ENCODE measurements around the gene BLM. TPM values are rescaled to one million over a fixed set of nuclear protein-coding genes. Genes with fewer than 3 reads are reported as not detected.
"Not testable (repeated sequence)": the region's sequence is repeated elsewhere in the genome, so short reads cannot be mapped to it uniquely, and the experiment has no call there.

The BLM gene
- total RNA-seq, 2 donors from 2014 or later = 7.8 to 8.8 TPM

- no peaks in the 10 kb centered on the region for H3K9me3 ChIP-seq (ENCODE audit: control insufficient read depth, low read length, poor library complexity, severe bottlenecking)
- Mint-ChIP-seq H3K4me1 (peaks cover 29% of the 10 kb centered on the region), H3K27me3 (no peaks in the 10 kb centered on the region), H3K4me3 (peak overlapping the region; percentile 36), H3K27ac (no peak overlapping the region), H3K36me3 (ENCODE audit: low read depth) (no peaks in the 10 kb centered on the region)
- ATAC-seq (no peak), DNase-seq (no peak)
Observed at GRCh38 chr15:90720131-90720530, 3.0 kb downstream of the BLM start.

GRCh38 chr15:90729261-90729660, 12.1 kb downstream of the BLM start:
- no peaks in the 10 kb centered on the region for H3K36me3 Mint-ChIP-seq (ENCODE audit: low read depth)
- H3K4me1 Mint-ChIP-seq = peaks cover 10% of the 10 kb centered on the region
- no peak for DNase-seq
- no peaks in the 10 kb centered on the region for H3K27me3 Mint-ChIP-seq
- no peaks in the 10 kb centered on the region for H3K9me3 ChIP-seq (ENCODE audit: control insufficient read depth, low read length, poor library complexity, severe bottlenecking)
- no peak overlapping the region for H3K27ac Mint-ChIP-seq
- ATAC-seq = no peak
- H3K4me3 Mint-ChIP-seq = no peak overlapping the region

GRCh38 chr15:90730290-90730689, 13.1 kb downstream of the BLM start:
- no peak overlapping the region for H3K4me3 Mint-ChIP-seq
- H3K27ac Mint-ChIP-seq = no peak overlapping the region
- no peaks in the 10 kb centered on the region for H3K9me3 ChIP-seq (ENCODE audit: control insufficient read depth, low read length, poor library complexity, severe bottlenecking)
- no peaks in the 10 kb centered on the region for H3K27me3 Mint-ChIP-seq
- peaks cover 7% of the 10 kb centered on the region for H3K4me1 Mint-ChIP-seq
- no peaks in the 10 kb centered on the region for H3K36me3 Mint-ChIP-seq (ENCODE audit: low read depth)
- DNase-seq = no peak
- ATAC-seq = no peak

- peaks cover 14% of the 10 kb centered on the region for H3K4me1 Mint-ChIP-seq
- H3K4me3 Mint-ChIP-seq = no peak overlapping the region
- H3K27ac Mint-ChIP-seq = no peak overlapping the region
- DNase-seq (no peak), ATAC-seq (no peak)
- H3K36me3 Mint-ChIP-seq (ENCODE audit: low read depth) = peaks cover 3% of the 10 kb centered on the region
- H3K27me3 Mint-ChIP-seq = no peaks in the 10 kb centered on the region
- H3K9me3 ChIP-seq (ENCODE audit: control insufficient read depth, low read length, poor library complexity, severe bottlenecking) = no peaks in the 10 kb centered on the region
Observed at GRCh38 chr15:90735923-90736322, 18.8 kb downstream of the BLM start.

- ATAC-seq, H3K4me3 Mint-ChIP-seq: not testable (repeated sequence)
Observed at GRCh38 chr15:90740545-90740944, 23.4 kb downstream of the BLM start.

GRCh38 chr15:90742087-90742486, 24.9 kb downstream of the BLM start:
- H3K4me3 Mint-ChIP-seq = peak overlapping the region; percentile 3
- H3K9me3 ChIP-seq (ENCODE audit: control insufficient read depth, low read length, poor library complexity, severe bottlenecking) = no peaks in the 10 kb centered on the region
- peak overlapping the region; percentile 69 for H3K27ac Mint-ChIP-seq
- H3K27me3 Mint-ChIP-seq = no peaks in the 10 kb centered on the region
- no peak for DNase-seq
- peaks cover 16% of the 10 kb centered on the region for H3K4me1 Mint-ChIP-seq
- ATAC-seq = peak; percentile 82
- peaks cover 3% of the 10 kb centered on the region for H3K36me3 Mint-ChIP-seq (ENCODE audit: low read depth)

More at GRCh38 chr15:90740545-90740944, 23.4 kb downstream of the BLM start:
- not testable (repeated sequence) for H3K36me3 Mint-ChIP-seq (ENCODE audit: low read depth); DNase-seq; H3K27me3 Mint-ChIP-seq; H3K27ac Mint-ChIP-seq; H3K9me3 ChIP-seq (ENCODE audit: control insufficient read depth, low read length, poor library complexity, severe bottlenecking)
- H3K4me1 Mint-ChIP-seq = peaks cover 19% of the 10 kb centered on the region

GRCh38 chr15:90743407-90743806, 26.3 kb downstream of the BLM start:
- H3K27me3 Mint-ChIP-seq = no peaks in the 10 kb centered on the region
- H3K9me3 ChIP-seq (ENCODE audit: control insufficient read depth, low read length, poor library complexity, severe bottlenecking) = no peaks in the 10 kb centered on the region
- no peak for ATAC-seq
- peaks cover 11% of the 10 kb centered on the region for H3K4me1 Mint-ChIP-seq
- peak overlapping the region; percentile 63 for H3K27ac Mint-ChIP-seq
- no peak for DNase-seq
- peaks cover 2% of the 10 kb centered on the region for H3K36me3 Mint-ChIP-seq (ENCODE audit: low read depth)
- no peak overlapping the region for H3K4me3 Mint-ChIP-seq

- H3K4me1 Mint-ChIP-seq = peaks cover 16% of the 10 kb centered on the region
- no peaks in the 10 kb centered on the region for H3K9me3 ChIP-seq (ENCODE audit: control insufficient read depth, low read length, poor library complexity, severe bottlenecking)
- no peaks in the 10 kb centered on the region for H3K27me3 Mint-ChIP-seq
- no peak overlapping the region for H3K27ac Mint-ChIP-seq
- ATAC-seq (no peak), DNase-seq (no peak)
- H3K4me3 Mint-ChIP-seq = no peak overlapping the region
- peaks cover 2% of the 10 kb centered on the region for H3K36me3 Mint-ChIP-seq (ENCODE audit: low read depth)
Observed at GRCh38 chr15:90744759-90745402, 27.7 kb downstream of the BLM start.

- H3K36me3 Mint-ChIP-seq (ENCODE audit: low read depth) = peaks cover 2% of the 10 kb centered on the region
- peak overlapping the region; percentile 71 for H3K4me3 Mint-ChIP-seq
- H3K4me1 Mint-ChIP-seq = peaks cover 24% of the 10 kb centered on the region
- no peaks in the 10 kb centered on the region for H3K27me3 Mint-ChIP-seq
- peak; percentile 68 for ATAC-seq
- H3K27ac Mint-ChIP-seq = peak overlapping the region; percentile 53
- H3K9me3 ChIP-seq (ENCODE audit: control insufficient read depth, low read length, poor library complexity, severe bottlenecking) = no peaks in the 10 kb centered on the region
- DNase-seq = no peak
Observed at GRCh38 chr15:90749754-90750153, 32.6 kb downstream of the BLM start.

GRCh38 chr15:90750186-90750585, 33.0 kb downstream of the BLM start:
- peak overlapping the region; percentile 53 for H3K27ac Mint-ChIP-seq
- DNase-seq (peak in 1 of 3 donors; percentile 6), ATAC-seq (peak; percentile 76)
- peaks cover 24% of the 10 kb centered on the region for H3K4me1 Mint-ChIP-seq
- peak overlapping the region; percentile 71 for H3K4me3 Mint-ChIP-seq
- H3K36me3 Mint-ChIP-seq (ENCODE audit: low read depth) = peaks cover 2% of the 10 kb centered on the region
- no peaks in the 10 kb centered on the region for H3K27me3 Mint-ChIP-seq
- no peaks in the 10 kb centered on the region for H3K9me3 ChIP-seq (ENCODE audit: control insufficient read depth, low read length, poor library complexity, severe bottlenecking)

- no peak for DNase-seq
- no peak for ATAC-seq
- H3K27ac Mint-ChIP-seq = peak overlapping the region; percentile 53
- H3K9me3 ChIP-seq (ENCODE audit: control insufficient read depth, low read length, poor library complexity, severe bottlenecking) = no peaks in the 10 kb centered on the region
- H3K36me3 Mint-ChIP-seq (ENCODE audit: low read depth) = peaks cover 6% of the 10 kb centered on the region
- peak overlapping the region; percentile 71 for H3K4me3 Mint-ChIP-seq
- H3K27me3 Mint-ChIP-seq = no peaks in the 10 kb centered on the region
- peaks cover 24% of the 10 kb centered on the region for H3K4me1 Mint-ChIP-seq
Observed at GRCh38 chr15:90751300-90751825, 34.2 kb downstream of the BLM start.

- H3K4me1 Mint-ChIP-seq = peaks cover 5% of the 10 kb centered on the region
- H3K9me3 ChIP-seq (ENCODE audit: control insufficient read depth, low read length, poor library complexity, severe bottlenecking) = no peaks in the 10 kb centered on the region
- ATAC-seq = no peak
- no peaks in the 10 kb centered on the region for H3K27me3 Mint-ChIP-seq
- no peak for DNase-seq
- peak overlapping the region; percentile 43 for H3K27ac Mint-ChIP-seq
- H3K4me3 Mint-ChIP-seq = no peak overlapping the region
- H3K36me3 Mint-ChIP-seq (ENCODE audit: low read depth) = peaks cover 10% of the 10 kb centered on the region
Observed at GRCh38 chr15:90756916-90757315, 39.8 kb downstream of the BLM start.

GRCh38 chr15:90757461-90757860, 40.3 kb downstream of the BLM start:
- peaks cover 5% of the 10 kb centered on the region for H3K4me1 Mint-ChIP-seq
- H3K27me3 Mint-ChIP-seq = no peaks in the 10 kb centered on the region
- H3K9me3 ChIP-seq (ENCODE audit: control insufficient read depth, low read length, poor library complexity, severe bottlenecking) = no peaks in the 10 kb centered on the region
- DNase-seq (no peak), ATAC-seq (no peak)
- H3K4me3 Mint-ChIP-seq = no peak overlapping the region
- H3K36me3 Mint-ChIP-seq (ENCODE audit: low read depth) = peaks cover 15% of the 10 kb centered on the region
- H3K27ac Mint-ChIP-seq = peak overlapping the region; percentile 43

GRCh38 chr15:90760661-90761232, 43.6 kb downstream of the BLM start:
- no peaks in the 10 kb centered on the region for H3K27me3 Mint-ChIP-seq
- DNase-seq (no peak), ATAC-seq (no peak)
- H3K4me3 Mint-ChIP-seq = no peak overlapping the region
- H3K27ac Mint-ChIP-seq = no peak overlapping the region
- H3K4me1 Mint-ChIP-seq = peaks cover 5% of the 10 kb centered on the region
- H3K9me3 ChIP-seq (ENCODE audit: control insufficient read depth, low read length, poor library complexity, severe bottlenecking) = no peaks in the 10 kb centered on the region
- H3K36me3 Mint-ChIP-seq (ENCODE audit: low read depth) = peaks cover 13% of the 10 kb centered on the region
